Activated CD8-positive, alpha-beta memory T cell treated with anti-CD3 and anti-CD28 coated beads, Interleukin-2, amount 50 U/mL, for 24 hours (primary cell): ENCODE measurements around the gene ABCA10.
"Not testable (repeated sequence)": the region's sequence is repeated elsewhere in the genome, so short reads cannot be mapped to it uniquely, and the experiment has no call there.

Source experiments
- DNase-seq: peaks from one replicate; pipeline ENCODE4 v3.0.0-alpha.2; 2020; ENCODE audit errors: extremely low read depth

Gene ABCA10

DNA sequence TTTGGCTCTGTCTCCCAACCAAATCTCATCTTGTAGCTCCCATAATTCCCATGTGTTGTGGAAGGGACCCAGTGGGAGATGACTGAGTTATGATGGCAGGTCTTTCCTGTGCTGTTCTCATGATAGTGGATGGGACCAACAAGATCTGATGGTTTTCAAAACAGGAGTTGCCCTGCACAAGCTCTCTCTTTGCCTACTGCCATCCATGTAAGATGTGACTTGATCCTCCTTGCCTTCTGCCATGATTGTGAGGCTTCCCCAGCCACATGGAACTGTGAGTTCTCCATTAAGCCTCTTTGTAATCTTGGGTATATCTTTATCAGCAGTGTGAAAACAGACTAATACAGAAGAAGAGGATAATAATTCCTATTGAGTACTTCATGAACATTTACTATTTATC is 60.0 kb downstream of the ABCA10 start:
- not testable (repeated sequence) for DNase-seq

DNA sequence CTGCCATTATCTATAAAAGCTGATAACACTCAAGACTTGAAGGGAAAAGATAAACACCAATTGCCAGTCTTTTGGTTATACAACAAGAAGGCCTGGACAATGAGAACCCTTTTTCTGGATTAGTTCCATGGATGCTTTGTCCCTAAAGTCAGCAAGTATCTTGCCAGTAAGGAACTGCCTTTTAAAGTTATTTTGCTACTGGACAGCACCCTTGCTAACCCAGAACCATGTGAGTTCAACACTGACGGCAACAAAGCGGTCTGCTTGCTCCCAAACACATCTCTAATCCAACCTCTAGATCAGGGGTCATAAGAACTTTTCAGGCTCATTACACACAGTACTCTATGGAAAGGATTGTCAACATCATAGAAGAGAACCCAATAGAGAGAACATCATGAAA is 61.7 kb downstream of the ABCA10 start:
- no peak for DNase-seq

DNA sequence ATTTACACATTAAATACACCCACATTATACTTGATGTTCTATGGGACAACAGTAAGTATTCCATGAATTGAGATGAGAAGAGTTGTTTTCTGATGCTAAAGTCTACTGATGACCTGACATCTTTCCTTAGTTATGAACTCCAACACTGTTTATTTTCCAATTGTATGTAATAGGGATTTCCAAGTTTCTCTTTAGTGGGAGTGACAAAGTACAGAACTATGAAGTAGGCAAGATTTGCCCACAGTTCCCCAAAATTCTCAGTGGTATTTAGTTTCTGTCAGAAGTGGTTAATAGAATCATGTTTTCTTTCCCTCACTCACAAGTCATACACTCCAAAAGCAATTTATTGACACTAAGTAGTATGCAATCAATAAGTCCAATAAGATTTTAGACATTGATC is 64.4 kb downstream of the ABCA10 start:
- no peak for DNase-seq

DNA sequence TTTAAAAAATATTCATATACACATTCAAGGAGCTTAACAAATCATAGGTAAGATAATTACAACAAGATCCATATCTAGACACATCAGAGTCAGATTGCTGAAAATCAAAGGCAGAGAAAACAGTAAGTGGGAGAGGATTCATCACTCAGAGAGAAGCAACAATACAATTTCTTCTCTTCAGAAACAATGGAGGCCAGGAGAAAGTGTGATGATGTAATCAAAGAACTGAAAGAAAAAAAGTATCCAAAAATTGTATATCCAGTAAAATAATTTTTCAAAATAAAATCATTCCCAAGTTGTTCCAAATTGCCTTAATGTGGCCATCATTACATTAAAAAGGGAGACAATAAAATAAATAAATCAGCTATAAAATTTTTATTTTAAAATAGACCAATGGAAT is 69.2 kb downstream of the ABCA10 start:
- no peak for DNase-seq

DNA sequence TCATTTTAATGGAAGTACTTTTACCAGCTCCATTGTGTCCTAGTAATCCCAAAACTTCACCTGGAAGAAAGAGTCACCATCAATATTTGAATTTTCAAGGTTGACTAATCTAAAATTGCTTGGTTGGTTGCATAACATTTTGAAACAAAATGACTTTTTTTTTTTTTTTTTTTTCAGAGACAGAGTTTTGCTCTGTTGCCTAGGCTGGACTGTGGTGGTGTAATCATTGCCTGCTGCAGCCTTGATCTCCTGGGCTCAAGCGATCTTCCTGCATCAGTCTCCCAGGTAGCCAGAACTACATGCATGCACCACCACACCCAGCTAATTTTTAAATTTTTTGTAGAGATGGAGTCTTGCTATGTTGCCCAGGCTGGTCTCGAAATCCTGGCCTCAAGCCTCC is 74.4 kb downstream of the ABCA10 start:
- no peak for DNase-seq

DNA sequence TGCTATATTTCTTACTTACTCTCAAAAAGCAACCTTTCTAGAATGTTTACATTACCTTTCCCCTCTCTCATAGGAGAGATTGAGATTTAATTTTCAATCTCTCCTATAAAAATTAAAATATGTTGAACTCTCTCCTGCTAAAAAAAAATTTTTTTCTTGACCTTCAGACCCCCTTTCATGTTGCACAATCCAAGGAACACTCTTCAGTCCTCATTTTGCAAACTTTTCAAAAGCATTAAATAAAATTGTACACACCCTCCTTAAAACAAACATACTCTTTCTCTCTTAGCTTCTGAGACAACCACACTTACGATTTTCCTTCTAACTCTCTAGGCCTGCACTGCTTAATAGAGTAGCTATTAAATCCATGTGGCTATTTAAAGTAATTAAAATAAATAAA is 78.3 kb downstream of the ABCA10 start:
- DNase-seq = no peak

DNA sequence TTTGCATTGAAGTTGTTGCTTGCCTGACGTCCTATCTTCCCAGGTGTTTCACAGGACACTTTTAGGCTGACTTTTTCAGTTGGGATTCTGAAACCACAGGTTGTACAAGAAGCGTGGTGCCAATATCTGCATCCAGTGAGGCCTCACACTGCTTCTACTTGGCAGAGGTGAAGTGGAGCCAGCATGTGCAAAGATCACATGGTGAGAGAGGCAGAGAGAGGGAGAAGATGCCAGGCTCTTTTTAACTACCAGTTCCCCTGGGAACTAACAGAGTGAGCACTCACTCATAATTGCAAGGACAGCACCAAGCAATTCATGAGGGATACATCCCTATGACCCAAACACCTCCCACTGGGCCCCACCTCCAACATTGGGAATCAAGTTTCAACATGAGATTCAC is 81.2 kb downstream of the ABCA10 start:
- no peak for DNase-seq

DNA sequence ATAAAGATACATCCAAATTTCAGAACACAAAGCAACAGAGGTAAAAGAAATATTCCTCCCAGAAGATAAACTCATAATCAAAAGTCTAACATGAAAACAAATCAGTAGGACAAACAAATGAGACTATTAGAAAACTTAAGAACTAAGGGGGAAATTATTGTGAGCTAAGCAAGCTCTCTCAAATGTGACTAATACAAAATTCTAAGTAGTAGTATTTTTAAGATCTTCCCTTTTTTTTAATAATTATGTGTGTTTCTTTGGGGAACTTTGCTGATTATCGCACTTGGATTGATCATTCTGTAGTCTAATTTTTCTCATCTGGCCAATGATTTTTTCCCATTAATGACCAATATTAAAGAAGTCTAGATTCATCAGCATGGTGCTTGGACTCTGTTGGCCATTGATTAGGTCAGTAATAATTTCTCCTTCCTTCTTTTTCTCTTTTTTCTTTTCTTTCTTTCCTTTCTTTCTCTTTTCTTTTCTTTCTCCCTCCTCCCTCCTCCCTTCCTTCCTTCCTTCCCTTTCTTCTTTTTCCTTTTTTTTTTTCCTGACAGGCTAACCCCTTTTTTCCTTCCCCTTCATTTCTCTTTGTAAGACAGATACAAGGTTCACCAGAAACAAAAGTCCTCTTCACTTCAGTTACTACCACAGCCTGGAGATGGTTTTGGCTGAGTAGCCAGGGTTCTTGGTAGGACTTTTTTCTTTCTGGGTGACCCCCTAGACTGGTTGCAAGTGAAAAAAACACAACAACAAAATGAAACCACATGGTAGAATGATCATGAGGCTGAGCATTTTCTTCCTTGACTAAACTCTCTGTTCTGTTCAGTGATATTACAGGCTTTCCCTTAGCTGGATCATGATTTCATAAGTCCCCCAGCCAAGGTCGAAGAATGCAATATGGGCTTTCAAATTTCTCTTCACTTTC is 84.0 kb downstream of the ABCA10 start:
- no peak for DNase-seq

DNA sequence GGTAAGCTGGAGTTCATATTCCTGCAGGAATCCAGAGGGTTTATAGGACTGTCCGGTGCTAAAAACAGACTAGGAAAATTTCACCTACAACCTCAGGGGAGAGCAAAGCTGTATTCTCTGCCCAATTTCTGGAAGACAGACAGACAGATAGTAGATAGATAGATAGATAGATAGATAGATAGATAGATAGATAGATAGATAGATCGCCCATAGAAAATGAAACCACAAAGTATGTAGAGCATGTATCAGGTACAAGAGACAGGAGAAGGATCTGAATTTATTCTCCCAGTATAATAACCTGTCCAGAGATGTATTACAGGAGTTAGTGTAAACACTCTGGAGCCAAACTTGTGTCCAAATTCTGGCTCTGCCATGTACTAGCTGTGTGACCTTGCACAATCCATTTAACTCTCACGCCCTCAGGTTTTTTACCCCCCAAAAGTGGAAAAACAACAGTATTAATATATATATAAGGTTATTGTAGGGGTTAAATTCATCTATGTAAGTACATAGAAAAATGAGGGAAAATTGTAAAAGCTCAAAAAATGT is 84.9 kb downstream of the ABCA10 start:
- DNase-seq = no peak

DNA sequence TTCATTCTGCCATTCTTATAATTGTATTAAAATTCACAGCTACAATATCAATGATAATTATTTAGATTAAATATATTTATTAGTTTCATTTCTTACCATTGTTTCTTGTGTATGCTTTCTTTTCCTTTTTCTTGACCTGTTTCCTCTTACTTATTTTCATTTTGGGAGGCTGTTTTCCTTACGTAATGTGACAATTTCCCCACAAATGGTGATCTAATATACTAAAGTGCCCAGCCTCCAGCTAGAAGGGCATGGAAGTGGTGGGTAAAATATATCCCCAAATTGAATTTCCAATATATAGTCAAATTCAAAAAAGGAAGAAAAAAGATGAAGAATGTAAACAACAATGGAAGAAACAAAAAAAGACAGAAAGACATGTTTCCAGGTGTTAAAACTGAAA is 85.5 kb downstream of the ABCA10 start:
- no peak for DNase-seq

DNA sequence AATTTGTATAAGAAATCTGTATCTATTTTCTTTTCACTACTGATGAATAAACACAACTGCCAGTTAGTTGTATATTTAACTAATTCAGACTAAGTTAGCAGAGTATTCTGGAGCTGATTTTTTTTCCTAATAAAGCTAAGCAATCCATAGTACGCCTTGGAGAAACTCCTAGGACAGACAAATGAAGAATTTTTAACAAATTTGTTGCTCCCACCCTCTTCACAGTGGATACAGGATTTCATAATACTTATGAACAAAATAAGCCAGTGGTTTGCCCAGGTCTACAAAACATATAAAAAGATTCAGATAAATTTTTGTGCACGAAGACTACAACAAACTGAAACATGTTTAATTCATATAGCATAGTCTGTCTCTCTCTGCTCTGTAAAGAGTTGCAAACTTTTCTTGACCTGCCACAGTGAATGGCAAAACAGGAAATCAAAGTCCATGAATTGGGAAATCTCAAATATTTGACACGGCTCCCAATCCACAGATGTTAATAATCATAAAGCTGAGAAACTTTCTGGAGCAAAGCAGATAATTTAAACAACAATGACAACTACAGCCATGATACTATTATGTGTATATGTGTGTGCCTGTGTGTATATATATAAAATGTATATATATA is 86.3 kb downstream of the ABCA10 start:
- no peak for DNase-seq

DNA sequence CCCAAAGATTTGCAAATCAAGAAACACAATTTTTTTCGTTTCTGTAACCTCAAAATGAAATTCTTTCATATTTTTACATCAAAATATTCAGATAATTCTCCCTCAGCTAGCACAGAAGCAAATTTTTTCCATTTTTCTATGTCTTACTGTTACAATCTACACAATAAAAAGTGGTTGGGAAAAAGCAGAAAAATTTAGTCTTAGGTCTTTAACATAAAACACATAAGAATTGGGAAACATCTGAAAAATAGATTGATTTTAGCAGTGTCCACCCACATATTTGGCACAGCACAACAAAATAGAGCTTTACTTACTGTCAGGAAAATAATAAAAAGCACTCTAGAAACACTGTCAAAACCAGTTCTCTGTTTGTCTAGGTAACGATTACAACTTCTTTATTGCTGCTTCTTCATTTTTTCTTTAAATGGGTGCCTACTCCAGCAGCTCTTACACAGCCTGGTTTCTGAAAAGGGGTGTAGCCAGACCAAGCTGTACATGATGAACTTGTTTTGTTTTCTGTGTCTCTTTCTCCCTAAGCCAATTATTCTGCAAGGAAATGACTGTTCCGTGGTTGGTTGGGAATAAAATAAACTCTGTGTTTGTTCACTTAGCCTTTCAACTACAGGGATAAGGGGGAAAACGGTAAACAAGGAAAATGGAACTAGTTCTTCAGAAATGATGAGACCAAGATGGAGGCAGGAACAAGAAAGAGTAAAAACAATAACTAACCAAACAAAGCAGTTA is 87.0 kb downstream of the ABCA10 start, which contains the start of gene ABCA6:
Gene ABCA6 (minus strand): TSS at position 465 of the 744 bp plus-strand sequence. CDS start 1,192 bp downstream, outside the sequence.
- DNase-seq = no peak

DNA sequence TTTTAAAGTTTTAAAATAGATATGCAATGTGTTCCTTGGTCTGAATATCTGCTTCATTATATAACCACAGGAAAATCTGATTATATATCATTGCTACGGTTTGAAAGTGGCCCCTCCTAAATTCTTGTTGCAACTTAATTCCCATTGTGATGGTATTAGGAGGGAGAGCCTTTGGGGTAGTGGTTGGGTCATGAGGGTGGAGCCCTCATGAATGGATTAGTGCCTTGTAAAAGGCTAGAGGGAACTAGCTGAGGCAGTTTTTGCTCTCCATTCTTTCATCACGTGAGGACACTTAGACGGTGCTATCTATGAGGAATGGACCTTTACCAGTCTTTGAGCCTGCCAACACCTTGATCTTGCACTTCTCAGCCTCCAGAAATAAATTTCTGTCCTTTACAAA is 94.5 kb downstream of the ABCA10 start:
- DNase-seq = no peak

DNA sequence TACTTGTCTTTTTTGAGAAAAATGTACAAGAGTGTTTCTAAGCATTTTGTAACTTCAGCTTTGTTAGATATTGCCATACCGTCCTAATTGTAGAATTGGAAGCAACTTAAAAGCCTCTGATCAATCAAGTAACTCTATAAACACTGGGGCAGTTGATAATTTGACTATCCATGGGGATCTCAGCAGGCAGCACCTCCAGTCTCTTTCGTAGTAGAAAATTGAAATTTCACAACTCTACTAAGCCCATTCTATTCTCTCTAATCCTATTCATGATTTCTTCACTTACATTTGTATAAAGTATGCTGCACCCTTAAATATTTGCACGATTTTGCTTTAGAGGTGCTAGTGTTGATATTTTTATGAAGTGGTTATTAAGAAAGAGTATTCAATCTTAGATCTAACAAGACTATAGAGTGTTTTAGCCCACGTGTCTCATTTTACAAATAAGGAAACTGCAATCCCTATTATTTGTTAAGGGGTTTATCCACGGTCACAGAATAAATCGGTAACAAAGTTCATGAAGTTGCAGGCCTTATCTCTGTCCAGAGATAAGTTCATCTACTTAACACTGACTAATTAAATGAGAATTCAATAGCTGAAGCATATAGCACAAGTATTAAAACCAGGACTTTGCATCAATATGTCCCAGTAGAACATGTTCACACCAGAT is 97.9 kb downstream of the ABCA10 start:
- no peak for DNase-seq

DNA sequence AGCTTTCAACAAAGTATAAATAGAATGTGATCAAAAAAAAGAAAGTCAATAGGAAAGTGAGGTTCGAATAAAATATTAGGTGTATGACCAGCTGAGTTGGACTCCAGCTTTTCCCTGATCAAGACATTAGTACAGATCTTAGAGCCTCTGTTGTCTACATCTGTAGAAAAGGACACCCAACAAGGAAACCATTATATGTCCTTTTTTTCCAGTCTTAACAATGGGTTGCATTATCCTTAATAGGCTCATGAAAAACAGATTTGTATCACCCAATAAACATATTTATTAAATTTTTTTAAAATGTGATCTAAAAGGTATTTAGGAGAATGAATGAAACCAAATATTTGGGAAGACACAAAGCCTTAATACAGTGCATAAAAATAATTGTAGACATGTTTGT is 105.0 kb downstream of the ABCA10 start:
- no peak for DNase-seq

DNA sequence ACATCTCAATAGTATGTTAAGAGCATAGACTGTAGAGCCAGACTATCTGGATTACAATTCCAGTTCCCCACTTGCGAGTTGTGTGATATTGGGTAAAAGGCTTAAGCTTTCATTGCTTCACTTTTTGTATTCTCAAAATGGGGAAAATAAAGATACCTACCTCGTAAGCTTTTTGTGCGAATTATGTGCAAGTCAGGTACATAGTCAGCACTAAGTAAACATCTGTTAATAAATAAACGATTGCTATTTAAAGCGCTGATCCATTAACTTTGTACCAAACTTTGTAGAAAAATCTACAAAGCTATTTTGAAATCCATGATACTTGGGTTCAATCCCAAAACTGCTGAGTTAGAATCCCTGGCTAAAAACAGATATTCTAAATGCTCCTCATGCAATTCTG is 106.6 kb downstream of the ABCA10 start:
- DNase-seq = no peak

DNA sequence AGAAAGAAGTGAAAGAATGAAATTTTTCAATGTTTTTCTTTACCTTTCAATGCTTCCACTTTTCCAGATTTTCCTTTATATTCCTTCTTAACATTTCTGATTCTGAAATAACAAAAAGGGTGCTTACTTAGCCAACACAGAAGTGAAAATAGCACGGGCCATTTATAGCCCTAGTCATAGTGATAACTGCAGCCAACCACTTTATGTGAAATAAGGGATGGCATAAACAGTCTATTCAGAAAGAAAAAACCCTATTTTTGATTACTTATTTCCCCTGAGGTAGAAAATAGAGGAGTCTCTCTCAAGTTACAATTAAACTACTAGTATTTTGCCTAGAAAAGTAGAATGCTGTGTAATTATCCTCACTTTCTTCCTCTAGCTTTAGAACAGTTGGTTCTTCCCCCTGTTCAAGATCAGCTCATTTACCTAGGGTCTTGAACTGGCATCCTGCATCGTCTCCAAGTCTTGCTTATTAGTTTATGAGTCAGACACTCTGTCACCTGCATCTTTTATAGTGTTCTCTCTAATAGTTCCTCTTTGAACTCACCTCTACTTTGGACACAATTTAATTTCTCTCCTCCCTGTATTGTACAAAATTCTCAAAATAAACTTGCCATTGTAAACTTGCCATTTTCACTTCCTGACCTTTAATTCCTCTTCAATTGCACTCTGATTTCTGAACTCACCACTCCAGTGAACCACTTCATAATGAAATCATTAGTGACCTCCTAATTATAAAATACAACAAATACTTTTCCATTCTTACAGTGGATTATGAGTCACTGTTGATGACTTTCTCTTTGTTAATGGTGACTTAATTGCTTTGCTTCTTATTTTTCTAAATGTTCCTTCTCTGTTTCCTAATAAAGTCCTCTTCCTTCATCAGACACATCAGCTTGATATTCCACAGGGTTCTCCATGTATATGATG is 110.5 kb downstream of the ABCA10 start:
- no peak for DNase-seq

DNA sequence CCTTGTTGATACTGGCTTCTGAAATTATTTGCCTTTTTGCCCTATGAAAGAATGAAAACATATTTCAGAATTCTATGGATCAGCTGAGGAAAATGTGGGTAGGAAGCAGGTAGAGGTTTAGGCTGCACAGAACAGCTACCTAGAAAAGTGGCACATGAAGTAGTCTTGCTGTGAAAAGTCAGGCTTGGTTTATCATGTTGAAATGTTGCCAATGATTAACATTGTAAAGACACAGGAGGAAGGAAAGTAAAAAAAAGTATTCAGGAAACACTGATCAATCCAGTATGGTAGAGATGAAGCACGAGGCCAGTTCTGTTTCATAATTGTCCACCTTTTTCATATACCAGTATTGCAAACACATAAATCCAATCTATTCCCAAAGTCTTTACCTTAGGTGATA is 116.8 kb downstream of the ABCA10 start:
- no peak for DNase-seq

DNA sequence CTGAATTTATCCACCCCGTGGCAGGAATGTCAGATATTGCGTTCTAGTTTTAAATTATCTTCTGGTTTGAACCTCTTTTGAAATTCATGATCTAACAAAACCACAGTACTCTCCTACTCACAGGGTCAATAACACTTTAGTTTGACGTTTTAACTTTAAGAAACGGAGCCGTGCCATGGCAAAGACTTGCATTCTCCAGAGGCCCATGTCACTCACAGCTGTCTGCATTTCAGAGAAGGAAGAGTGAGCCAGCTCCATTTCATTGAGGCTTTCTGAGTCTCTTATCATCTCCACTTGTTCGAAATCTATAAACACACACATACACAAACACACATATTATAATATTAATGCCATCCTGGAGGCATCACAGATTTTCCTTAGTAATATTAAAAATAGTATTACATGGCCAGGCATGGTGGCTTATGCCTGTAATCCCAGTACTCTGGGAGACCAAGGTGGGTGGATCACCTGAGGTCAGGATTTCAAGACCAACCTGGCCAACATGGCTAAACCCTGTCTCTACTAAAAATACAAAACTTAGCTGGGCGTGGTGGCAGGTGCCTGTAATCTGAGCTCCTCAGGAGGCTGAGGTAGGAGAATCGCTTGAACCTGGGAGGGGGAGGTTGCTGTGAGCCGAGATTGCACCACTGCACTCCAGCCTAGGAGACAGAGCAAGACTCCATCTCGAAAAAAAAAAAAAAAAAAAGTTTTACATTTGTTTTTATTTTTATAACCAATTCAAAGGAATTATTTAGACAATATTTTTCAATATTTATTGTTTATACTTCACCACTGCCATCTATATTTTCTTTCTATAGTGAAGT is 122.5 kb downstream of the ABCA10 start:
- DNase-seq = no peak
